Measurements from ENCODE around the gene ALPK3. TPM values are rescaled to one million over a fixed set of nuclear protein-coding genes. Genes with fewer than 3 reads are reported as not detected.

ALPK3 gene
- total RNA-seq, 1 experiment from 2014 or later = 17.7 TPM

DNA sequence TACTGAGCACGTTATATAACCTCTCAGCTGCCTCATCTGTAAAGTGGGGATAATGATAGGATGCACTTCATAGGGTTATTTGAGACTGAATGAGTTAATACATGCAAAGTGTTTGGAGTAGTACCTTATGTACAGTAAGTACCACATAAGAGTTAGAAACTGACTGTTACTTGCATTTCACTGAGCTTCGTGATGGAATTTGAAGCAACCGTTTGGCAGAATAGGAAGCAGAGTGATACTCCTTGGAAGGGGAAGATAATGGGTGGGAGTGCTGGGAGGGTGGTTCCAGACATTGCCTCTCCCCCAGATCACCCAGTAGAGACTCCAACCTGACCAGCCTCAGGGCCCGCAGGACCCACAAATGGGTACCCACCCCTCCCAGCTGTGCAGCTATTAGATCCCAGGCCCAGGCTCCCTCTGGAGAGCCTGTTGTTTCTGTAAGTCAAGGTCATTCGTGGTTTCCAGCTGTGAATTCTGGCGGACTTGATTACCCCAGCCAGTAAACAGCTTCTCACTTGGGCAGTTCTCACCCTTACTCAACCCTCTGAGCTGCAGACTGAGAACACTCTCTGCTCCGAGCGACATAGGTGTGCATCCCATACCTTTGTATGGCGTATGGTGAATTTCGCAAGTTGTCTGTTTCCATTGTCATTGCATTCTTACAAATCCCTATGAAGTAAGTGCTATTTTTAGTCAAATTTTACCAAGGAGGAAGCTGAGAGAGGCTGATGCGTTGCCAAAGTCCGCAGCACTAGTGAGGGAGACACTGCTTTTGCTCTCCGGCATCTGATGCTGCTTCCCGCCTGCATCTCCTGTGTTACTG lies 11.1 kb downstream of the ALPK3 start:
- Histone ChIP-seq H3K27me3 (ENCODE audit: insufficient read depth, low read length) (no peaks in the 10 kb centered on the region), H3K23ac (ENCODE audit: insufficient read length, low read depth, low read length) (no peak overlapping the region), H3K4me1 (ENCODE audit: insufficient read depth, low read length) (no peaks in the 10 kb centered on the region), H2AFZ (ENCODE audit: low read length) (no peak overlapping the region), H3K14ac (ENCODE audit: insufficient read depth, low read length) (no peak overlapping the region), H3K79me2 (ENCODE audit: insufficient read depth, low read length) (no peaks in the 10 kb centered on the region), H3T11ph (ENCODE audit: low read length) (no peak overlapping the region), H2BK120ac (ENCODE audit: low read depth, low read length, poor library complexity, severe bottlenecking) (no peak overlapping the region), H3K56ac (ENCODE audit: insufficient read length, low read depth, low read length) (no peak overlapping the region), H3K79me1 (ENCODE audit: insufficient read depth, low read depth, low read length, poor library complexity, severe bottlenecking) (no peaks in the 10 kb centered on the region), H4K20me1 (ENCODE audit: control insufficient read depth, insufficient read depth, insufficient read length) (no peaks in the 10 kb centered on the region), H3K4ac (ENCODE audit: low read depth, low read length) (no peak overlapping the region), H2BK5ac (ENCODE audit: insufficient read length, low read length) (no peak overlapping the region), H4K5ac (ENCODE audit: insufficient read length, low read depth, low read length) (no peak overlapping the region), H3K27ac (ENCODE audit: insufficient read length, low read depth, low read length) (no peak overlapping the region), H2BK15ac (ENCODE audit: low read depth, low read length) (no peak overlapping the region), H4K8ac (replicated peaks; ENCODE audit: insufficient read length, low read depth, low read length) (no peak overlapping the region), H2AK5ac (ENCODE audit: insufficient read length, low read length) (no peak overlapping the region), H2BK12ac (ENCODE audit: insufficient read length, low read depth, low read length) (no peak overlapping the region), H4K91ac (ENCODE audit: insufficient read length, low read depth, low read length) (no peak overlapping the region), H3K4me2 (ENCODE audit: insufficient read depth, insufficient read length, low read length) (no peak overlapping the region), H3K9ac (ENCODE audit: extremely low read depth, insufficient read length, low read length) (no peak overlapping the region), H3K23me2 (ENCODE audit: insufficient read length, low read depth, low read length, poor library complexity, severe bottlenecking) (no peaks in the 10 kb centered on the region), H3K18ac (ENCODE audit: insufficient read length, low read depth, low read length) (no peak overlapping the region), H2BK20ac (ENCODE audit: low read depth, low read length, poor library complexity, severe bottlenecking) (no peak overlapping the region), H3K9me3 (ENCODE audit: control insufficient read depth, low read depth, low read length) (no peaks in the 10 kb centered on the region)
- TF ChIP-seq, protein P1, sequence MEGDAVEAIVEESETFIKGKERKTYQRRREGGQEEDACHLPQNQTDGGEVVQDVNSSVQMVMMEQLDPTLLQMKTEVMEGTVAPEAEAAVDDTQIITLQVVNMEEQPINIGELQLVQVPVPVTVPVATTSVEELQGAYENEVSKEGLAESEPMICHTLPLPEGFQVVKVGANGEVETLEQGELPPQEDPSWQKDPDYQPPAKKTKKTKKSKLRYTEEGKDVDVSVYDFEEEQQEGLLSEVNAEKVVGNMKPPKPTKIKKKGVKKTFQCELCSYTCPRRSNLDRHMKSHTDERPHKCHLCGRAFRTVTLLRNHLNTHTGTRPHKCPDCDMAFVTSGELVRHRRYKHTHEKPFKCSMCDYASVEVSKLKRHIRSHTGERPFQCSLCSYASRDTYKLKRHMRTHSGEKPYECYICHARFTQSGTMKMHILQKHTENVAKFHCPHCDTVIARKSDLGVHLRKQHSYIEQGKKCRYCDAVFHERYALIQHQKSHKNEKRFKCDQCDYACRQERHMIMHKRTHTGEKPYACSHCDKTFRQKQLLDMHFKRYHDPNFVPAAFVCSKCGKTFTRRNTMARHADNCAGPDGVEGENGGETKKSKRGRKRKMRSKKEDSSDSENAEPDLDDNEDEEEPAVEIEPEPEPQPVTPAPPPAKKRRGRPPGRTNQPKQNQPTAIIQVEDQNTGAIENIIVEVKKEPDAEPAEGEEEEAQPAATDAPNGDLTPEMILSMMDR (conservative IDR thresholded peaks at IDR 0.05) = no peak
- Mint-ChIP-seq H3K27me3 (ENCODE audit: low read depth) (no peaks in the 10 kb centered on the region), H3K4me1 (peaks cover 14 to 17% of the 10 kb centered on the region in 2 experiments), H3K4me3 (no peak overlapping the region), H3K36me3 (ENCODE audit: insufficient read depth in 1 of 3, low read depth in 3 of 3) (peaks cover 0 to 39% (median 5%) of the 10 kb centered on the region in 3 experiments; a peak in 4 of 7 replicates), H3K9me3 (no peaks in the 10 kb centered on the region), H3K27ac (0 out of 7 replicates have a peak overlapping the region, but pooled peaks of 1 of the 3 experiments have one; percentile 29)
- no peak for DNase-seq
- no CpG with 5 or more reads among the region's 14 CpGs for WGBS (ENCODE audit: extremely low coverage, insufficient read length, low lambda C conversion rate)

All from H9 (cell line).